Coronary artery (tissue), 2 donors: ENCODE data around the gene KCNH5.

Source experiments
- DNase-seq: peaks from one replicate; pipeline ENCODE4 v3.0.0-alpha.2; 2017; ENCODE audit warnings: low spot score
- H3K27ac ChIP-seq, 2 donors: fragments of 200-600 bp; sonication (generic); one replicate each; pipeline ENCODE4 v1.5.1; 2016 to 2019
- H3K4me3 ChIP-seq: fragments of 200-600 bp; sonication (generic); 2 replicates; pipeline ENCODE4 v1.5.1; 2016; ENCODE audit warnings: mild to moderate bottlenecking, moderate library complexity
- TF ChIP-seq, protein P1 (sequence below): fragments of 200-600 bp; sonication (generic); IDR thresholded peaks from one replicate; pipeline ENCODE4 v1.5.1; 2019; ENCODE audit warnings: antibody characterized with exemption

Gene KCNH5

DNA sequence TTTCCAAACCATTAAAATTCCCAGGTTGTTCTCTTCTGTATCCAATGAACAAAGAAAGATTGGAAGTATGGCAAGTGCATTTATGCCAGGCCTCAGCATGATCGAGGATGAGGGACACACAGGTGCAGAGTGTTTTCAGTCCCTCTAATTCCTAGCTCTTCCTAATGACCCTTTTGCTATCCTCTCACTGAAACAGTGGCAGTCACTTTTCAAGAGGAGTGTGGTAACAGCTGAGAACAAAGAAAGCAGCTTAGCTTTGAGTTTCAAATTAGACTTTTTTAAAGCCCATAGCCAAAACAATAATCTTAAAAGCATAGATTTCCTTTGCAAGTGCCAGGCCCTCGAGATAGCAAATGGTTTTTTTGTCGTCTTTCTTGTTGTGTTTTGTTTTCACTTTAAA is 110.8 kb downstream of the KCNH5 start:
- no peak overlapping the region for H3K4me3 ChIP-seq
- no peak for DNase-seq
- TF ChIP-seq, protein P1, sequence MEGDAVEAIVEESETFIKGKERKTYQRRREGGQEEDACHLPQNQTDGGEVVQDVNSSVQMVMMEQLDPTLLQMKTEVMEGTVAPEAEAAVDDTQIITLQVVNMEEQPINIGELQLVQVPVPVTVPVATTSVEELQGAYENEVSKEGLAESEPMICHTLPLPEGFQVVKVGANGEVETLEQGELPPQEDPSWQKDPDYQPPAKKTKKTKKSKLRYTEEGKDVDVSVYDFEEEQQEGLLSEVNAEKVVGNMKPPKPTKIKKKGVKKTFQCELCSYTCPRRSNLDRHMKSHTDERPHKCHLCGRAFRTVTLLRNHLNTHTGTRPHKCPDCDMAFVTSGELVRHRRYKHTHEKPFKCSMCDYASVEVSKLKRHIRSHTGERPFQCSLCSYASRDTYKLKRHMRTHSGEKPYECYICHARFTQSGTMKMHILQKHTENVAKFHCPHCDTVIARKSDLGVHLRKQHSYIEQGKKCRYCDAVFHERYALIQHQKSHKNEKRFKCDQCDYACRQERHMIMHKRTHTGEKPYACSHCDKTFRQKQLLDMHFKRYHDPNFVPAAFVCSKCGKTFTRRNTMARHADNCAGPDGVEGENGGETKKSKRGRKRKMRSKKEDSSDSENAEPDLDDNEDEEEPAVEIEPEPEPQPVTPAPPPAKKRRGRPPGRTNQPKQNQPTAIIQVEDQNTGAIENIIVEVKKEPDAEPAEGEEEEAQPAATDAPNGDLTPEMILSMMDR, result no peak
- H3K27ac ChIP-seq, result no peak overlapping the region

DNA sequence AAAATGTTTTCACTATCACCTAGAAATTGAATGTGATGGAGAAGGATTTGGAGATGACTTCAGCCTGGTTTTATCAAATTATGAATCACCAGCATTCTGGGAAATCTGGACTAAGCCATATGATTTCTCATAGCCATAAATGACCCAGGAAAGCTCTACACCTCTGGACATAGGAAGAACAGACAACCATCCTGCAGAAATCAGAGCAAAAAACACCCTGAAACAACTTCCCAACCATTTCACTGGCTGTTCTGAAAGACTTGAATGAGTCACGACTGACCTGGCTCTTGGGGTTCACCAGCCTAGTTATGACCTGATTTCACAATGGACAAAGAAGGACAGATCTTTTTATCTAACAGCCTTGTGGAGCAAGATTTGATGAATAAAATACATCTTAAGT is 123.8 kb downstream of the KCNH5 start:
- no peak overlapping the region for H3K4me3 ChIP-seq
- DNase-seq, result no peak
- no peak overlapping the region for H3K27ac ChIP-seq
- TF ChIP-seq, protein P1, result no peak

DNA sequence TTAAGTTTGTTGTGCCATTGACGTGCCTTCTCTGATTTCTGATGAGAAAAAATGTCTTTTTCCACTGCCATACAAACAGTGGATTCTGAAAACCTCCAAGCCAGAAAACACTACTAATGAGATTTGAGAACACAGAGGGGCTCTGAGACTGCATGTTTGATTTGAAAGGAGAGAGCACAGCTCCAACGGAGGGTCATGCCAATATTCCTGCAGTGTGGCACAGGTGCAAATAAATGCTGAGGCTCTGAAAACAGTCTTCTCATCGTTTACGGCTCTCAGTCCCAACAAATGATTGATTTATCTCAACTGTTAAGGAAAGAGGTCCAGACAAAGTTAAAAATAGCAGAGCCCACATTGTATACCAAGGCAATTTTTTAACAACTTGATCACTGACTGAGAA is 128.7 kb downstream of the KCNH5 start:
- no peak overlapping the region for H3K4me3 ChIP-seq
- no peak for DNase-seq
- TF ChIP-seq, protein P1, result no peak

DNA sequence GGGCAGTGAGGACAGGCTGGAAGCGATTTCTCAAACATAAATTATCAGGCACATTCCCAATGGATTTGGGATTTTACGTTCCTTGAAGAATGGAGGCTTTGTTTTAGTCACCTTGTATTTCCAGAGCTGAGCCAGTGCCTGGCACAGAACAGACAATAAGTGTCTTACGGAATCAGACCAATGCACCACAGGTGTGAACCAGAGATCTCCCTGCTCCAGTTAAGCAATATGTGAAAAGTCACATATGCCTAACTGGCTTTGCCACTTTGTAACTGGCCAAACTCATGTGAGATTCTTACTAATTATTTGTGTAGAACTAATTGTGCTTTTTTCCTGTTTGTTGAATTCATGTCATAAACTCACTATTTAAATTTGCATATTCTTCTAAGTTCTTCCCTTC is 130.4 kb downstream of the KCNH5 start:
- Histone ChIP-seq H3K4me3 (no peak overlapping the region), H3K27ac (no peak overlapping the region)
- TF ChIP-seq, protein P1, result no peak
- no peak for DNase-seq

More for the DNA sequence above, 128.7 kb downstream of the KCNH5 start:
- no peak overlapping the region for H3K27ac ChIP-seq

DNA sequence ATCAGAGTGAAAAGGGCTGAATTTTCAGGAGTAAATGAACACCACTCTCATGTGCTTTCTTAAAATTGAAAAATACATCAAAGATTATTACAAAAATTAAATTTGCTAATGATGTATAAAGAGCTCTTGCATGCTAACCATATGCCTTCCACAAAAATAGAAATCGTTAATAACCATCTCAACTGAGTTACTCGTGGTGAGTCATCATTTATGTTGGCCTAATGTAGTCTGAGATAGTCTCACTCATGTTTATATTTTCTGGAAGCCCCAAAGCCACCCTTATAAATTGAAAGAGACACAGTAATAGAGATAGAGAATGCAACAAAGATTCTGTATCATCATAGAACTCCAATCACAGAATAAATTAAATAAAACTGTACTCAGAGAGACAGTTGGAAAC is 131.2 kb downstream of the KCNH5 start:
- TF ChIP-seq, protein P1, result no peak

DNA sequence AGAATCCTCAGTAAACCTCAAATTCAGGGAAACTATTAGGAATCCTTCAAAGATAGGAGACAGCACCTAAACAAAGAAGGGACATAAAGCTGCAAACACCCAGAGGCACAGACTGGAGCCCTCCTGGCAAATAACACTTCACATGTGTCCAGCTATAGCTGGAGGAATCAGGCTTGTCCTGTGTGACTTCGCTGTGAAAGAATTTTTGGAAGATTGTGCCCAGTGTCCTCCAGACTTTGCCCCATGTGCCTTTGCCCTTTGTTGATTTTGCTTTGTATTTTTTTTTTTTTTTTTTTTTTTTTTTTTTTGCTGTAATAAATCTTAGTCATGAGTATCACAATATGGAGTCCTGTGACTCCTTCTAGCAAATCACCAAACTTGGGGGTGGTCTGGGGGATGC is 136.8 kb downstream of the KCNH5 start:
- TF ChIP-seq, protein P1, result no peak
- no peak for DNase-seq
- Histone ChIP-seq H3K4me3 (no peak overlapping the region), H3K27ac (no peak overlapping the region)

More for the DNA sequence above, 131.2 kb downstream of the KCNH5 start:
- Histone ChIP-seq H3K27ac (no peak overlapping the region), H3K4me3 (no peak overlapping the region)
- DNase-seq, result no peak

DNA sequence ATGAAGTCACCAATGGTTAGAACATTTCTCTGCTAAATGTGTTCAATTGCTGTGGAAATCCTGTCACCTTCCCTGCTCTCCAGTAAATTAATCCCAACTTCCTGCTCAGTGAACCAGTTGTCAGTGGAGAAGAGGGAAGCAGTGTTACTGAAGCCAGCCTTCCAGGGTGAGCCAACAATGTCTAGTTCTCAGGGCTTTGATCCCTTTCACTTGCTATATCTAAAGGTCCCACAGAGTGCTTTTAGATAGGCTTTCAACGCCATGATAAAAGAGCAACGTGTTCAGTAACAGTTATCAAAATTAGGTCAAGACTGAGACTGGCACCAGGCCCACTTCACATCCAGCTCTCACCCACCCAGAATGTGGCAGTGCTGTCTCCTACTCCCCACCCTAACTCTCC is 139.7 kb downstream of the KCNH5 start:
- Histone ChIP-seq H3K4me3 (no peak overlapping the region), H3K27ac (no peak overlapping the region)
- no peak for DNase-seq
- TF ChIP-seq, protein P1, result no peak
